GM20431 (cell line): ENCODE results near the gene MBNL2.

Experiments used
- in situ Hi-C: fragments of 300-500 bp; cut with MseI, MboI; formaldehyde crosslinking; loops from one replicate; pipeline ENCODE4 v1.15.0; 2020; ENCODE audit warnings: low sequenced_read_pairs; ENCODE audit not compliant: unreplicated experiment

The MBNL2 gene

DNA sequence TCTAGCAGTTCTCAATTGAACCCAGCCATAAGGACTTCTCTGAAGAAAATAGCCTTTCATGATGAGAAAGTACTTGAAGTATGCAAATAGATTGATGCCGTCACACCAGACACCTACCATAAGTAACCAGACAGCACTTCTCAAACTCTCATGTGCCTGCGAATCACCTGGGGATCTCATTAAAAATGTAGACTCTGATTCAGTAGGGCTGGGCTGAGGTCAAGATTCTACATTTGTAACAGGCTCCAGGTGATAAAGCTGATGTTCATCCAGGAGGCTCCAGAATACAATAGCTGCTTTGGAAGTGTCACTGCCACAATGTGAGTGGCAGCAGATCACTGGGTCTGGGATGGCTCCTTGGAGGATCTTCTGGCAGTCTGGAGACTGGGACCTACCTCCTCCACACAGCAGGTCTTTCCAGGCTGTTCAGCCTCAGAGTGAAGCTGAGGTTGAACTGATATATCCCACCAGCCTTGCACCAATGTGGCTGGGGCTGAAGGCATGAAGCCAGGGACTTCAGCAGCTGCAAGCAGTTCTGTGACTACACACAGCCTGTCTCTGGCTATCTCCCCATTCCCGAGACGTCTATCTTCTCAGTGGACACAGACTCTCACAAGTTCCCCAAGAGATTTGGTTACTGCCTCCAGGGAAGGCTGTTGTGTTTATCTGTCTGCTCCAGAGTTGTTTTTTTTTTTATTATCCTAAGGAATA lies 9.1 kb downstream of the MBNL2 start:
- in situ Hi-C loops = no loop called here

DNA sequence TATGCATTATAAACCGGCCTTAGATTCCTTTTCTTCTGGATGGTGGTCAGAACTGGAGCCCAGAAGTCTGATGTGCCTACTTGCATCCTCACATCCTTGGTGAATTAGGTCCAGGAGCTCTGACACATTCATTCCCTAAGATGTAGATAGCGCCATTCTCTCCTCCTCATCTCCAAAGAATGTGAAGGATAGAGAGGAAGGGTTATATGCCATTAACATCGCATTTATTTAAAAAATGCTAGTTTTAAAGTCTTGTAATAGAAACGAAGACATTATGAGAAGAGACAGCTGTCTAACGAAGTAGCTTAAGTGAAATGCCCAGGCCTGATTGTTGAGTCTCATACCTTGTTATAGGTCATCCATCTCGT lies 9.7 kb downstream of the MBNL2 start:
- in situ Hi-C loops = no loop called here

DNA sequence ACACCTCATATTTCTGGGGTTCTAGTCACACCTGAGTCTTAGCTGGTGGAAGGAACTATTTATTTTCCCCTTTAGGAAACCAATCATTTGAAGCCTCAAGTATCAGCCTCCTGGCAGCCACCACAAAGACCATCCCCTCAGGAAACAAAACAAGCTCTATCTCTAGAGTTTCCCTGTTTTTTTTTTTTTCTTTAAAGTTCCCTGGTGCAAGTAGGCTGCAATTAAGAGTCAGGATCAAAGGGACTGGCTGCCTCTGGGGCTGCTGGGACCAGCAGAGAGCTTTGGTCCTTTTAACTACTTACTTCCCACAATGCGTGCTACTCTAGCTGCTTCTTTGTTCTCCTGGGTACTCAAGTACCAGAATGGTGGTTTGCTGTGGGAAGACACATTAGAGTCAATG lies 11.4 kb downstream of the MBNL2 start:
- in situ Hi-C loops = no loop called here

DNA sequence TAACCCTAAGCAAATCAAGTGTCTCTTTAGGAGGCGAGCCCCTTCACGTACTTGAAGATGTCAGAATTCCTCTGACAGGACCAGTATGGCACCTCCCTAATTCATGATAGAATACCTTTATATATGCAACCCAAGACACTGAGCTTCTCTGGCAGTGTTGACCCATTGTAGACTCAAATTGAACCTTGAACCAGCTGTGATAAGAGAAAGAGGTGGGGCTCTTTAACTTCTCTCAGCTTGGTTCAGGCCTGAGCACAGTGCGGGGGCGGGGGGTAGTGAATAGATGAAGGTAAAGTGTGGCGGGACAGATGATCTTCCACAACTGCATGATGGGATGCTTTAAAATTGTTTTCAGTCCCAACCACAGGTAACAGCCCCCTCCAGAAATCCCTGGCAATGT lies 12.1 kb downstream of the MBNL2 start:
- in situ Hi-C loops = no loop called here

DNA sequence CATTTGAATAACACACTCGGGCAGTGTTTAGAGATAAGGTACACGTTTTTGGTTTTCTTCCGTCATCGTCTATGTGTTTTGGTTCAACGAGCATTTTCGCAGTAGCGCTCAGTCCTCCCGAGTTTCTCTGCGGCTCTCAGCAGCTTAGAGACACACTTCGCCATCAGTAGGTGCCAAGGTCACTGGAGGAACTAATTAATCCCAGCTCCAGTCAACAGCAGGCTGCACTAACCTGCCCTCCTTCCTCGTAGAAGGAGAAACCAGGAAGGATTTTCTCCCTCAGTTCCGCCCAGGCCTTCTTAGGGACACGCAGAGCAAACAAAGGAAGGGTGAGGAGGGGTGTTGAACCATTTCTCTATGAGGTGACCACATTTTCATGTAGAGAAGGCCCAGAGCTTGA lies 12.6 kb downstream of the MBNL2 start:
- in situ Hi-C loops = no loop called here

DNA sequence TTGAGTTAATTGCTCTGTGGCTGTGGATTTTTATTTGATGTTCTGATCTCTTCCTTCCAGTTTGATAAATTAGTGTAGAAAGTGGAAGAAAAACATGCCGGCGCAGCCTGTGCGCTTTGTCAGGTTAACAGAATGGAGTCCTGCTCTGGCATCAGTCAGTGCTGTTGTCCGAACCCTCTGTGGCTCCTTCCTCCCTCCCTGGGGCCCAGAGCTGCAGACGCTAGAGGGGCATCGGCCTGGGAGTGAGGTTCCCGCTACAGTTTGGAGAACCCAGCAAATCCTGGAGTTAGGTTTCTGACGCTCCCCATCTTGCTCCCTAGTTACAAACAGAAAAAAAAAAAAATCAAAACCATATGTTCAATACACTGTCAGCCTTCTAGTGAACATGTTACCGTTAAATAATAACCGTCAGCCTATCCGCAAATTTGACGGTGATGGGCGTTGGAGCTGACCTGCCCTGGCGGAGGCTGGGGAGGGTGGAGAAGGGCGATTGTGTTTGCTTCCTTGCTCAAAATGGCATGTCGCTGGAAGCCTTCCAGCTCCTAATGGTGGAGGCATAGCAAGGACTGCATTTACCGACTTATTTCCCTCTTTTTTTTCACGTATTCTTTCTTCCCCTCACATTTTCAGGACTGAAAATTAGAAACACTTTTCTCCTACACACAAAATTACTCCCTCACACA lies 13.6 kb downstream of the MBNL2 start:
- in situ Hi-C loops = no loop called here

DNA sequence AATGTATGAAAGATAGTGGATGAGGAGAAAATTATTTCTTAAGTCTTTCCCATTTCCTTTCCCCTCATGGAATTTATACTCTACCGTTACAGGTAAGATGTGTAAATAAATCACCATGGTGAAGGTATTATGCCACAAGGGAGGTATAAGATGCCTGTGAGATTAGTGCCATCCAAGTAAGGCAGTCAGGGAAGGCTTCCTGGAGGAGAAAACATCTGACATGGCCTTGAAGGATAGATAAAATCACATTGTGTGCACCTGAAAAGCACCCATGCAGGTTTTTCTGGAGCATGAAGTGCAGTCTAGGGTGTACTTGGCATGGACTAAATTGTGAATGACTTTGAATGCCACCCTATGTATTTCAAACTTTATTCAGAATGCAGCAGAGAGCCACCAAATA lies 15.3 kb downstream of the MBNL2 start:
- in situ Hi-C loops = no loop called here

DNA sequence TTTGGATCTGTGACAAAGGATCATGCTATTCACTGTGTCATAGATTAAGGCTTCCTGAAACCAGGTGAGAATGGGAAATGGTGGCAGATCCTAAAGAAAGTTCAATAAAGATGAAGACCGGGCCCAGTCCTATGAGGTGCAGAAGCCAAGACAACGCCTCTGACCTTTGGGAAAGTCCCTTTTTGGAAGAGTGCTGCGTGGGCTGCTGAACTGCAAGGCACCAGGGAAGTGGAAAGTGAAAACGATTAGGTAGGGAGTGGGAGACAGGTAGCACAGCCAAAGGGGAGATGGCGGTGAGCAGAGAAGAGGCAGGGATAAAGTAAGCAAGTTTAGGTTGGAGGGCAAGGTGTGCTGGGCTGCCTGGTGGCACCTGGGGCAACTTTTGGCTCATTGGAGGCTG lies 16.3 kb downstream of the MBNL2 start:
- in situ Hi-C loops = no loop called here

DNA sequence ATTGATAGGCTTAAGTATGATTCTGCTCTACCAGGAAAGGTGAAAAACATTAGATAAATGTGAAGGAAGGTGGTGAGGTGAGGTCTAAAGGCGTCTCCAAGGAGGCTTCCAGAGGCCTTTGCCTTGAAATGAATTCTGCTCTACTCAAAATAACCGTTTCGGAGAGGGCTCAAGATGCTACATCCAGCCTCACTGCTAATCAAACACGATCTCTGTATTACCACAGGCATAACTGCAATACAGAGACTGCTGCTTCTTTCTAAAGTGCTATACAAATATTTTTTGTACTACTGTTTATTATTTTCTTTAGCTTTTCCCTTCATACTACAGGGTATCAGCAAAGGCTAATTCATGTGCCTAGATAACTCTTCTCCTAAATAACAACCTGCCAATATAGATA lies 16.8 kb downstream of the MBNL2 start:
- in situ Hi-C loops = no loop called here

DNA sequence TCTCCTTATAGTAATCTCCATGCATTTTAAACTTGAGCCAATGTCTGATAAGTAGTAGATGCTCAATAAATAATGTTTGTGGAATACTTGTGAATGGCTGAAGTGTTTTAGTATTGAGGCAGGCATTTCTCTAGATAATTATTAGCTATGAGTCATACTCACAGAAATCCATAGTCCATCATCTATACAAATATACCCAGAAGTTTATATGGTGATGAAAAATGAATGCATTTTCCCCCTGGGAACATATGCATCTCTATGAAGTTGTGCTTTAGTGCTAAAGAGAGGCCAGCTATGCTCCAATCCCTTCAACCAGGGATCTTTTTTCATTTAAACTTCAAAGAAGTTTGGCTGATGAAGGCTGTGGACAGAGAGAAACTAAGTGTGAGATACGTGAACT lies 17.2 kb downstream of the MBNL2 start:
- in situ Hi-C loops = no loop called here

DNA sequence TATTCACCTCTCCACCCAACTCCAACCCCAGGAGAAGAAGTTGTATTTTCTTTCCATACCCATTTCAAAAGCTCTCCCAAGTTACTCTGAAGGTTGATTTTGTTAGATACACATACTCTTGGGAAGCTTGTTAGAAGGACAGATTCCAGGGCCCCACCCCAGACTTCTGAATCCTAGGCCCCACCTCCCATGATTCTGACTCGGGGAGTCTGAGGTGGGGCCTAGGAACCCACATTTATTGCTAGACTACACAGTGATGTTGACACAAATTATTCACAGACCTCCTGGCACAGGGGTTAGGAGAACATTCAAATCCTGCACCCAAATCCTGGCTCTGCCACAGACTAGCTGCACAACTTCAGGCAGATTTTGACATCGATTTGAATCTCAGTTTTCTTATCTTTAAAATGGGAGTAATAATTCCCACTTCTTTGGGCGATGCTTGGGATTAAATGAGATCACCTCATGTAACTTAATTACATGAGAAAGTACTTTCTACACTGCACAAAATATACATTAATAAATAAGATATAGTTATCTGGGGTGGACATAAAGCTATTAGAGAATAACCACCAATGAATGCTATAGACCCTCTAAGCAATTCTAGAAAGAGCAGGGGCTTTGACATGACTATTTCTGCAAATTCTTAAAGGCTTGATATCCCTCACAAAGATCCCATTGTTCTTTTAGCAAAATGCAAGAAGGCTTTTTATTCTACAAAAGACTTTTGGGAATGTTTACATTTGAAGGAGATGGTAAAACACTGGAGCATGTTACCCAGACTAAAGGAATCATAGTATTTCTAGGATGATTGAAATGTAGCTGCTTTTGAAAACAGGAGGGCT lies 18.0 kb downstream of the MBNL2 start:
- in situ Hi-C loops = no loop called here

DNA sequence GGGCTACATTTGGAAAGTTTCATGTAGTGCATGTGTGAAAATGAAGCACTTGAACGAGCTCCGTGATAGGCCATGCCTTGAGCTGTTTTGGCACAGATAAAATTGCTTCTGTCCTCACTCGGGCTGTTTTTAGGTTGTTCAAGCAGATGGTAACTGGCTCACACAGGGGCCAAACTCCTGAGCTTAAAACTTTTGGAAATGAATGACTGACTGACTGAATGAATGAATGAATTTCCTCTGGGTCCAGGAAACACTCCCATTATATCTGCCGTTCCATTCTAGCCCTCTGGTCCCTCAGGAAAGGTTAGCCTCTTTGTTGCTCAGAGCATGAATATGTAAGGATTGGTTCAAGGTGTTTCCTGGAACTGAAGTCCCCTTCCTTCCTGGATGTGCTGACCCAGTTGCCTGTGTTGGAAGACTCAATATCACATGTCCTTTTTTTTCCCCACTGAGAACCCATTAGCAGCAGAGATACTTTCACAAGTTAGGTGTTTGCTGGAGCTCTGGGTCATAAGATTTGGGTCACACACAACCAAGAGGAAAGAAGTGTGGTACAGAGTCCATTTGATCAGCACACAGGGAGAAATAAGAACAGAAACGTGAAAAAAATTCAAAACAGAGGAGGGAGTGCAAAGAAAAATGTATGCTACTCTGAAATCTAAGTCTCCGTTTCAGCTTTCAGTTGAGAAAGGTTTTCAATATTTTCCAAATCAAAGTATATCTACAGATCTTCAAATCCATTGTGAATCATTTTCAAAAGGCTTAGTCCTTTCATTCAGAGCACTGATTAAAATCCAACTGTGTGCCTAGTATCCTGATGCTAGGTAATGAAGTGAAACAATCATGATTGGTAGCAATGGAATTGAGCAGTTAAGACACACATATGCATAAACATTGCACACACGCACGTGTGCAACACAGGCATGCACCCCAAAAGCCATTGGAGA lies 18.9 kb downstream of the MBNL2 start:
- in situ Hi-C loops = no loop called here

DNA sequence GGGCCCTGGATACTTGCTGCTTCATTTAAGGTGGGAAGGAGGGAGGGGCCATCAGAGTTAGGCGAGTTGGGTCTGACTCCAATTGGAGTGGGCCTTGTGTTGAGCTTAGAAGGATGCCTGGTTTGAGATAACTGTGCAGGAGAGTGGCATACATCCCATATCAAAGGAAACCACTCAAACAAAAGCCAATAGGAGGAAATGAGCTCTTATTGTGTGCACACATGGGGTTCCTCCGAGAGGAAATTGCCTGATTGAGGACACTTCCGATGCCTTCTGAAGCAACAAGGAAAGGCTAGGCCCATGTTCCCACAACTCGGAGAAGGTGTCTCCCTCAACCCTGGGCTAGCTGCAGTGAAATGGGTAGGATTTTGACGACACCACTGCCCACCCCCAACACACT lies 19.6 kb downstream of the MBNL2 start:
- in situ Hi-C loops = no loop called here

DNA sequence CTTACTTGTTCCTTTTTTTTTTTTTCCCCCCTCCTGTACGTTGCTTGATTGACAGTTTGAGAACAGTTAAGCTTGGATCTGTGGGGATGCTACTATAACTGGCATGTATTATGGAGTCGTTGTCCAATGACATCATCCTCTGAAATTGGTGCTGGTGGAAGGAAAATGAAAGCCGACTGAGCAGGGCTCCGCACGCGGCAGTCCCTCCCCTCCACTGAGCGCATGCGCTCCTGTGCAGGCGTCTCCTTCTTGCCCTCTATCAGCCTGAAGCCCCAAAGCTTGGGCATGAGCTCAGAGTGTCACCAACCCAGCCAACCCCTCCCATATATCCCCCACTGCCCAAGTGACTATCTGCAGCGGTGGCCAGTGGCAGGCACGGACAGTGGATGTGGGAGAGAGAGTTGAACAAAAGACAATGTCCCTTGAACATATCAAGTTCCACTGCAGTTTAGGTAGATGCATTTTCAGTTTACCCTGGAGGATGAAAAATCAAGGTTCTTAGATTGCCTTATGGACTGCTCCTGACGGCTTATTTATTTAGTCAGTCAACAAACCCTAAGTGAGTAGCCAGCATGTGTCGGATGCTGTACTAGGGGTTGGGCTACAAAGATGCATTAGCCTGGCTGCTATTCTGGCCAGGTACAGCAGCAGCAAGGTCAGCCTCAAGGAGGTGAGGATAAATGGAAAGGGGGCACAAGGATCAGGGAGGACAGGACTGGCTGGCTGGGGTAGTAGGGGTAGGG lies 20.8 kb downstream of the MBNL2 start:
- in situ Hi-C loops = no loop called here

DNA sequence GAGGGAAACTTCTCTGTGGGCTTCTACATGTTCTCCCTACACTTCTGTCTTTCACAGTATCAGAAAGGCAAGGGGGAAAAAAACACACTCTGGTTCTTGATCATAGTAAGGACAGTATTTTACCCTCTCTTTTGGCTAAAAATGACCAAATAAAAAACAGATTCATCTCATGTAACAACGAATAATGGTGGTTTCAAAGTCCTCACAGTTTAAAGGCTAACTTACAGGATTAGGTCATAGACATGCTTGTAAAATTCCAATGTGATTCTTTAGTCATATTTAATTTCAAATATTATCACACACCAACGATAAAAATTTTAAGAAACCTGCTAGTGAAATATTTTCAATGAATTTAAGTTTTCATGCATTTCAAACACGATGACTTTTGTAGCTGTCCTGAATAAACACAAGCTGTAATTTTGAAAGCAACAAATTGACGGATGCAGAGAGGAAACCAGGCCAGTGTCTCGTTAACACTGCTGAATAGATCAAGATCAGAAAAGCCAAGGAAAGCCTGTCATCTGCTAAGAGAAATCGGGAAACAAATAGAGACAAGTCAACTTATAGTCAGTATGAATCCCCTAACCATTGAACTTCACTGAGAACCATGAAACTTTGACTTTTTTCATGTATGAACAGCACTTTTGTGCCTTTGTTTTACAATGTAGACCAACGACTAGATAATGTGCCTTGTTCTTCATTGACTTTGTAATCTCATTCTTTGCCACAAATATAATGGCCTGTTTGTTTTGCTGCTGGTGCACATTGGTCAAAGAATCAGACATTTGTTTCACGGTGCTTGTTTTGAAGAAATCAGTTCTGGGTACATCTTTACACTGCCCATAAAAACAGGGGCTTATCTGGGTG lies 22.0 kb downstream of the MBNL2 start:
- in situ Hi-C loops = no loop called here

DNA sequence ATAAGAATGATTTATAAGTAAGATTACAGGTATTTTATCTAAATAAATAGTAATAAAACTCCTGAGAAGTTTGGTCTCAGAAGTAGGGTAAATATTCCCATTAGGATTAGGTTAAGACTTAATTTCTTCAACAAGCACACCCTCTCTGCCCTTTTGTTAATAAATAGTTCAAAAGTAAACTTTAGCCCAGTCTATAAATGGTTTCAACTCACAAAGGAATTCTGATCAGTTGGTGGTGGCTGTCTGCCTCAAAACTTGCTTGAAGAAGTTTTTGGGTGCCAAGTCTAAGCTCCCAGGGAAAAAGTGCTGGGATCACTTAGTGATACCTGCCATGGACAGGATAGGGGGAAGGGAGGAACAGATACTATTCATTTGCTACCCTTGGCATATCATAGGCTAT lies 22.9 kb downstream of the MBNL2 start:
- in situ Hi-C loops = no loop called here

DNA sequence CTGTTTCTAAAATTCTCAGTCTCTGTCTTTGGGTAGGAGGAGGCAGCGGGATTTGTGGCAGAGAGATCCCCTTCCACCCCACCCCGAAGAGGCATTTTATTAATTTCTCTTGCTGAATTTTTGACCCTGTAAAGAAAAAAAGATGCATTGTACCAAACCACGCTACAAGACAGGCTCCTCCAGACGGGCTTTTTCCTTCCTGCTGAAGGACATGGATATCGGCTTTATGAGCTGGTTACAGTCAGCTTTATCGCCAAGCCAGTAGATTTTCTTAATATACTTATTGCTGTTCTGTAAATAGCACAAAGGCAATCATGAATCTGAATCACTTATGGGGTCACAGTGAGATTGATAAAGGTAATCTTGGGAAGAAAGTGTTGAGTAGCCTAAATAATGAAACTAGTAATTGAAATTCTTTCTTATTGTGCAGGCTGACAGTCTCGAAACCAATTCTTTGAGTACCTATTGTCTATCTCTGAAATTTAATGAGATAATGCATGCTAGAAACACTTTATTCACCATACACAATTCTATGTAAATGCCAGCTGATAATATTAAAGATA lies 24.5 kb downstream of the MBNL2 start:
- in situ Hi-C loops = no loop called here

DNA sequence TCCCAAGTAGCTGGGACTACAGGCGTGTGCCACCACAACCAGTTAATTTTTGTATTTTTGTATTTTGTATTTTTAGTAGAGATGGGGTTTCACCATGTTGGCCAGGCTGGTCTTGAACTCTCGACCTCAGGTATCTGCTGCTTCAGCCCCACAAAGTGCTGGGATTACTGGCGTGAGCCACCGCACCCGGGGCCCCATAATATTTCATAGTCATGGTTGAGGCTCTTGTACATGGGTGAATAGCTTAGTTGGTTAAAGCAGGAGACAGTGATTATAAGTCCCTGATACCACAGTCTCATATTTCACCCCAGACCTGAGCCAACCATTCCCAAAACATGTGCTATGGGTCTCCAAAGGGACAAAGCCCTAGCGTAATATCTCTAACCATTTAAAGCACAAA lies 26.1 kb downstream of the MBNL2 start:
- in situ Hi-C loops = no loop called here
